GM21447 (cell line): ENCODE results near the gene PRUNE2.
A peak's percentile ranks its signal among the peaks of the same experiment; 100 is the strongest.
"Not testable (repeated sequence)": the region's sequence is repeated elsewhere in the genome, so short reads cannot be mapped to it uniquely, and the experiment has no call there.

Source experiments
- ATAC-seq: cut with Tn5 transposase; IDR thresholded peaks from one replicate; pipeline ENCODE4 v1.9.1; 2021; ENCODE audit not compliant: unreplicated experiment

PRUNE2 gene

GRCh38 chr9:76607730-76608436 is 298.0 kb downstream of the PRUNE2 start:
- ATAC-seq: no peak

DNA sequence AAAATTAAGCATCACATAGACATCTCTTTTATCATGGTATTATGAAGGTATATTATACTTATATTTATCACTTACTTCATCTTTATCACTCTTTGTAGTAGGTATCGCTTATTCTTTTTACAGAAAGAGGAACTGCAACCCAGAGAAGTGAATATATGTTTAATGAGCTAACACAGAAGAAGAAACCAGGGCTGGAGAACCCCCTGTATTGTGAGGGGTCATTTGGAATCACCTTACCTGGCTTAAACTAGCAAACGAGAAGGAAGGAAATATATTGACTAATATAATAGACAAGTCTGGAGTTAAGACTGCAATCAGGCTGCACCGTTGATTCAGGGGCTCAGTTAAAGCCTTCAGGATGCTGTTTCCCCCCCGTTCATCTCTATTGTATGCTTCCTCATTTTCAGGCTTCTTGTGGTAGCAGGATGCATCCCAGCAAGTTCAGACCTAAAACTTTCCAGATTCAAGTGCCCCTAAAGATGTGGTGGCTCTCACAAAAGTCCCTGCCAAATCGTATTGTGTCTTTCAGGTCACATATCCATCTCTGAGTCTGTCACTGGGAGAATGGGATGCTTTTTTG is 300.5 kb downstream of the PRUNE2 start:
- ATAC-seq: peak; percentile 97

DNA sequence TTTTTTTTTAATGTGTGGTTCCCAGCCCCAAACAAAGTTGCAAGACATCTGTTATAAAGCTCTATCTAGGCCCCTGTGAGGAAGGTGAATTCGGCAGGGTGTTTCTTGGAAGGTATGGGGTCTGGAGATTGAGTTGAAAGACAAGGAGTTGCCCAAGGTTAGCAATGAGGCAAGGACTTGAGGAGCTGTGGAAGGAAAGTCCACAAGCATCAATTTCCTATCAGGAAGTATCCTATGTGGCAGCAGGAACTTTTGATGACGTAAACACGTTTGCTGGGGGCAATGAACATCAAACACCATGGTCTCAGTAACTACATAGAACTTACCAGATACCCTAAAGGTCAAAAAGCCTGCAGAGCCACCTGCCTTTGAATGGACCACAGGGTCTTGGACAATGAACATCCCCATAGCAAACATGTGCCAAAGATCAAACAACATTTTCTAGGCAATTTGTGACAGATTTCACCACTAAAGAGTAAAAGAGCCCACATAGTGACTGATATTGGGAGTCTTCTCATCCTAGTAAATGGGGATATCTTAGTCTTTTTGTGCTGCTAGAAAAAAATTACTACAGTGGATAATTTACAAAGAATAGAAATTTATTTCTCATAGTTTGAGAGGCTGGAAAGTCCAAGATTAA is 301.9 kb downstream of the PRUNE2 start:
- ATAC-seq: no peak

DNA sequence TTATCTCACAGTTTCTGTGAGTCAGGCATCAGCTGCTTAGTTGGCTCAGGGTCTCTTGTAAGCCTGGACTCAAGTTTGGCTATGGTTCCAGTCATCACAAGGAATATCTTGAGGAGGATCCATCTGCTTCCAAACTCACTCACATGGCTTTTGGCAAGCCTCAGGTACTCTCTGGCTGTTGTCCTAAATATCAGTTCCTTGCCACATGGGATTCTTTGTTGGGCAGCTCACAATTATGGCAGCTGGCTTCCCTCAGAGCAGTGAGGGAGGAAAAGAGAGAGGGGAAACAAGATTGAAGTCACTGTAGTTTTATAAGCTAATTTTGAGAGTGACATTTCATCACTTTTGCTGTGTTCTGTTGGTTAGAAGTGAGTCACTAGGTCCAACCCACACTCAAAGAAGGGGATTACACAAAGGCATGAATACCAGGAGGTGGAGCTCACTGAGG is 302.4 kb downstream of the PRUNE2 start:
- ATAC-seq: no peak

DNA sequence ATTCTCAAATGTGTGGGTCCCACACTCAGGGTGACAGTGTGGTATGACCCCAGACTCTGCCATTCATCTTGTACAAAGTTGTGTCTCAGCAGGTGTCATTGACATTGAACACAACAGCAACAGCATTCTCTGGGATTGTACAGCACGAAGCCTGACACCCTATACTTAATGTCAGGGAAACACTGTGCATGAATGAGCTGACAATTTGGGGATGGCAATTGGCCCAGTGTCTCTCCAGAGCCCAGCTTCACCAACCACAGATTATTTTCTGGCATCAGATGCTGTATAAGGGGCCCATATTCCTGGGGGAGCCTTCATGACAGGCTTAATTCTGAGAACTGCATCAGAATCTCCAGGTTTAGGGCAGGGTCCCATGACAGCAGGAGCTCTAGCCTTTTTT is 303.7 kb downstream of the PRUNE2 start:
- ATAC-seq: no peak

GRCh38 chr9:76600007-76600615 is 305.8 kb downstream of the PRUNE2 start:
- no peak for ATAC-seq

DNA sequence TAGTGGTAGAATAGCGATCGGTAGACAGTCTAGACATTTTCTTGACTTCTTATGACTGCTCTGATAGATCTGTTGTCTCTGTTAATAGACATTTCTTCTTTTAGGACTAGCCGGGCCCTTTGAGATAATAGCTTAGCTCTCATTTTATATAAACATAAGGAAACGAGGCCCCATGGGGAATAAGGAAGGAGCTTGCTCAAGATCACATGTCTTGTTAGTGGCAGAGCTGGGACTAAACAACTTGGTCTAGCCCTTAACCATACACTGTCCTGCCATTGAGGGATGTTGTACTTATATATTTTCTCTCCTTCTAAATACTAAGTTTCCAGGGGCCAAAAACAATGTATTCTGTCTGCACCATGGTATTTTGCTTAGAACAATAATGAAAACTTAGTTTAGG is 306.9 kb downstream of the PRUNE2 start:
- no peak for ATAC-seq

DNA sequence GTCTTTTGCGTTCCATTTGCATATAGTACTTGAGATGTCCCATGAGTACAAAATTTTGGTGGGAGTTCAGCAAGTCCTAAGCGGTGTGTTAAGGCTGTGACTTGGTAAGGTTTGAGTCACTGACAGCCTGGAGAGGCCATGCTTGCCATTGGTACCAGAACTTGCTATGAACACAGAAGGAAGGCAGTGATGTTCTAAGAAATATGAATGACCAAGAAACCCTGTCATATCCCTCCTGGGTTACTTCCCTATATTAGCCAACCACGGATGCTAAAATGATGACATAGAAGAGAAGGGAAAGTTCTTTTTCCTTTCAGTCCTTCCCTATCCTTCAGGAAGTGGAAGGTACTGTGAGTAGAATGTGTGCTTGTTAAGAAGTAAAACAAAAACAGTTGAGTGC is 310.3 kb downstream of the PRUNE2 start:
- ATAC-seq: no peak

- ATAC-seq: no peak
These were observed 311.0 kb downstream of the PRUNE2 start for GRCh38 chr9:76594764-76595424.

GRCh38 chr9:76593961-76594735 is 311.8 kb downstream of the PRUNE2 start:
- not testable (repeated sequence) for ATAC-seq

DNA sequence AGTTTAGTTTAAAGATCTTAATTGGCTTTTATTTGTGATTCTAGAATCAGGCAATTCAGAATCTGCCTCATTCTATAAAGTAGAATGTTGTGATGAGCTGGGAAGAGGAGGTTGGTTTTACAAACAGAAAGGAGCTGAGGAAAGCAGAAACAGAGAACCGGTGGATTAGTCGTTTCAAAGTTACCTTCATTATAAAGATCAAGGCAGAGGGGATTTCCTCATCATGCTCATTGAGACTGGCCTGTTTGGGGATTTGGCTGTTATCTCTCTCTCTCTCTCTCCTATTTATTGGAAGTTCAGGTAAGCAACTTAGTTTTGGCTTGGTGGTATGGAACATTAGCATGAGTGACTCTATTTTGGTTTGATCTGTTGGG is 313.0 kb downstream of the PRUNE2 start:
- no peak for ATAC-seq

- no peak for ATAC-seq
These were observed 313.6 kb downstream of the PRUNE2 start for GRCh38 chr9:76592091-76592973.

- no peak for ATAC-seq
These were observed 314.5 kb downstream of the PRUNE2 start for GRCh38 chr9:76591256-76591950.

GRCh38 chr9:76588316-76588715 is 317.6 kb downstream of the PRUNE2 start:
- no peak for ATAC-seq

DNA sequence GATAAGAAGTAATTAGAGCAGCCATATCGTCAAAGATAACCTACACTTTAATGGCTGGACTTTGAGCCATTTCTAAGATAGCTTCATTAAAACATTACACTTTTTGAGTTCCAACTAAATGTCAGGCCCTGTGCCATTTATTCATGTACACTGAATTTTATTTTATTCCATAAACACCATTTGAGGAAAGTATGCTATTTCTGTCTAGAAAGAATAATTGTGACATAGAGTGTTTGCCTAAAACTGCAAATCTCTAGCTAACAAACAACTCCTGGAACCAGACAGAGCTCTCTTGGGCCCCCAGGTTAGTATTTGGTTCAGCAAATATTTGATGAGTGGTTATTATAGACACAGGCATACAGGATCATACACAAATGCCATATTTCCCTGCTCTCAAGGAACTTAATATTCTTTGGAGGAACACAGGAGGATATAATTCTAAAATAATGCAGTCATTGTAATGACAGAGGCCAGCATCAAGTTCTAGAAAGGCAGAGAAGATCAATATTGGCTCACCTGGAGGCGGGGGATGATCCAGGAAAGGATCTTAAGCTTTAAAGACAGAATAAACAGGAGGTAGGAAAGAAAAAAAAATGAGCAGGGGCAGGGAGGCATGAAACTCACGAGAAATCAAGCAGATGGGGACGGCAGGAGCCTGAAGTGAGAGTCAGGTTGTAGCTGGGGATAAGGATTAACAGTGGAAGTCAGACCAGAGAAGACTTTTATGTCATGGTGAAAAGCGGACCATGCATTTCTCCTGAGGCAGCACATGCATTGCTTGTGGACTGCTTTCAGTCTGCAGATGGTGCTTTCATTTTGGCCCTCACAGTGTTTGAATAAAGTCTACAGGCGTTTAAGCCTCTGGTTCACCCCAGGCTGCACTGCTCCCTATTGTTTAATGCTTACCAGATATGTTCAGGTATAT is 319.3 kb downstream of the PRUNE2 start:
- ATAC-seq: no peak

GRCh38 chr9:76585487-76586389 is 320.2 kb downstream of the PRUNE2 start:
- ATAC-seq: no peak

DNA sequence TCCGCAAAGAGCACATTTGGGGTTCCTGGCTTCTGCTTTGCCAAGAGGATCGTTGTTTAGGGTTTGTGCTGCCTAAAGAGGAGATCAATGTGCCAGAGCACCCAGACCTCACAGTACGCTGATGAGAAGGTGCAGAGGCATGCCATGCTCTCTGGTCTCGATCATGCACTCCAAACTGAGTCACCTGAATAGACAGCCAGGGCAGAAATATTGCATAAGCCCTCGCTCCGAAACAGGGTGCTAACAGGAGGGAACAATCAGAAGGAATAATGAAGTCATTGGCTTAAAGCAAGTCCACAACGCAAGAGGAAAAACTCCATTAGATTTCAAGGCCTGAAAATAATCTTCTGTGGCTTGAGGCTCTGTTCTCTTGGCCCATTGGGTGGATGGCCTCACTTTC is 322.7 kb downstream of the PRUNE2 start:
- no peak for ATAC-seq
